Measurements from ENCODE around the gene GBP1.

Gene GBP1

GRCh38 chr1:89008511-89008910 lies 56.5 kb downstream of the GBP1 start:
- DNase-seq (ENCODE audit: low read depth), result no peak

- no peak for DNase-seq (ENCODE audit: low read depth)
Observed at GRCh38 chr1:89005286-89006151, 59.5 kb downstream of the GBP1 start.
